GM13976 (cell line): ENCODE results near the gene KLRC2.
"Not testable (repeated sequence)": the region's sequence is repeated elsewhere in the genome, so short reads cannot be mapped to it uniquely, and the experiment has no call there.

Experiments used
- DNase-seq: peaks from one replicate; pipeline ENCODE4 v3.0.0; 2012; ENCODE audit warnings: low spot score
- CTCF ChIP-seq: IDR thresholded peaks from 2 replicates; pipeline ENCODE4 v1.5.1; 2012; ENCODE audit warnings: borderline replicate concordance, mild to moderate bottlenecking; ENCODE audit not compliant: insufficient read depth; ENCODE audit errors: extremely low read depth, missing control alignments, control extremely low read depth
- in situ Hi-C: fragments of 300-500 bp; cut with MboI; formaldehyde crosslinking; loops from one replicate; pipeline ENCODE4 v1.12.0; 2022; ENCODE audit warnings: low sequenced_read_pairs, mixed read lengths, inconsistent platforms; ENCODE audit not compliant: unreplicated experiment

Gene KLRC2

GRCh38 chr12:10435816-10436215 lies at the start of gene KLRC2:
KLRC2 (minus strand) TSS chr12:10436010; CDS start chr12:10435986, 24 bp downstream.
- in situ Hi-C loops, DNase-seq: not testable (repeated sequence)

- in situ Hi-C loops, DNase-seq: not testable (repeated sequence)
Measured at GRCh38 chr12:10481901-10482300, 46.1 kb upstream of the KLRC2 start.

- DNase-seq, in situ Hi-C loops: not testable (repeated sequence)
Measured at GRCh38 chr12:10472808-10473207, 37.0 kb upstream of the KLRC2 start.

GRCh38 chr12:10469701-10470100 lies 33.9 kb upstream of the KLRC2 start:
- in situ Hi-C loops, result no loop called here
- no peak for TF ChIP-seq CTCF
- DNase-seq, result no peak

GRCh38 chr12:10466311-10466710 lies 30.5 kb upstream of the KLRC2 start:
- in situ Hi-C loops, result no loop called here
- no peak for TF ChIP-seq CTCF
- DNase-seq, result no peak

GRCh38 chr12:10457760-10458159 lies 21.9 kb upstream of the KLRC2 start:
- DNase-seq, result no peak
- TF ChIP-seq CTCF, result no peak
- in situ Hi-C loops, result no loop called here

GRCh38 chr12:10456856-10457255 lies 21.0 kb upstream of the KLRC2 start:
- no peak for DNase-seq
- TF ChIP-seq CTCF, result no peak
- in situ Hi-C loops, result no loop called here

- DNase-seq, result no peak
- in situ Hi-C loops, result no loop called here
- no peak for TF ChIP-seq CTCF
Measured at GRCh38 chr12:10455766-10456165, 20.0 kb upstream of the KLRC2 start.

GRCh38 chr12:10454531-10454930 lies 18.7 kb upstream of the KLRC2 start:
- in situ Hi-C loops, result no loop called here
- no peak for TF ChIP-seq CTCF
- DNase-seq, result no peak
